Activated T-helper 2 cell treated with anti-CD3 and anti-CD28 coated beads, Interferon-gamma antibody, Interleukin-2, Interleukin-4, amounts not matched to agents 10 μg/mL and 5 μg/mL and 100 μg/mL, durations not matched to agents 14 hours and 24 hours and 36 hours (primary cell): ENCODE measurements around the gene CHD8. TPM values are rescaled to one million over a fixed set of nuclear protein-coding genes. Genes with fewer than 3 reads are reported as not detected.

Source experiments
- DNase-seq: peaks from one replicate; pipeline ENCODE4 v3.0.0; 2021; ENCODE audit warnings: low spot score
- H3K27ac Mint-ChIP-seq: one replicate; pipeline ENCODE4 v1.8.0; 2021; ENCODE audit warnings: mixed read lengths
- H3K27me3 Mint-ChIP-seq: one replicate; pipeline ENCODE4 v1.8.0; 2021; ENCODE audit warnings: low read depth, mixed read lengths
- H3K36me3 Mint-ChIP-seq: one replicate; pipeline ENCODE4 v1.8.0; 2021; ENCODE audit warnings: low read depth, mixed read lengths
- H3K4me1 Mint-ChIP-seq: one replicate; pipeline ENCODE4 v1.8.0; 2021; ENCODE audit warnings: low read depth, mixed read lengths
- H3K4me3 Mint-ChIP-seq: one replicate; pipeline ENCODE4 v1.8.0; 2021; ENCODE audit warnings: low read depth, mild to moderate bottlenecking, moderate library complexity, mixed read lengths
- H3K9me3 Mint-ChIP-seq: one replicate; pipeline ENCODE4 v1.8.0; 2021; ENCODE audit warnings: mixed read lengths
- intact Hi-C: fragments of 100-400 bp; cut with micrococcal nuclease; formaldehyde crosslinking; loops from one replicate; pipeline ENCODE4 v1.15.1; 2023
- total RNA-seq: library from RNA; stranded (reverse); gene quantifications from 2 replicates; pipeline ENCODE4 v1.2.3, GENCODE V29; 2022

CHD8 gene
- 120 and 124 TPM in 2 replicates for total RNA-seq

GRCh38 chr14:21455912-21456667 lies at the start of gene CHD8:
TSS of gene CHD8 (minus strand) at chr14:21456123. CDS start at chr14:21431643, 24,480 bp downstream.
- Mint-ChIP-seq H3K27ac (peak within 1 kb of the TSS; percentile 99), H3K36me3 (peaks cover 38% of the 10 kb centered on the region), H3K4me1 (peaks cover 28% of the 10 kb centered on the region), H3K4me3 (peak within 1 kb of the TSS; percentile 94), H3K9me3 (no peaks in the 10 kb centered on the region), H3K27me3 (no peaks in the 10 kb centered on the region)
- DNase-seq = peak; percentile 100
- intact Hi-C loops = loop anchor here (1.0 to 5.0 kb wide), 7 partner anchors 19 to 187 kb away; partner anchors contain the start of genes HNRNPC, METTL3, SUPT16H and TOX4

GRCh38 chr14:21505012-21505553 lies 49.2 kb upstream of the CHD8 start:
- peaks cover 73% of the 10 kb centered on the region for H3K36me3 Mint-ChIP-seq
- H3K4me3 Mint-ChIP-seq = peak overlapping the region; percentile 62
- peaks cover 37% of the 10 kb centered on the region for H3K4me1 Mint-ChIP-seq
- H3K27me3 Mint-ChIP-seq = no peaks in the 10 kb centered on the region
- H3K9me3 Mint-ChIP-seq = no peaks in the 10 kb centered on the region
- DNase-seq = no peak
- H3K27ac Mint-ChIP-seq = peak overlapping the region; percentile 77
- intact Hi-C loops = loop anchor here (2.0 kb wide), 1 partner anchor 1056 kb away; no protein-coding TSS in a partner anchor

GRCh38 chr14:21503376-21503775 lies 47.5 kb upstream of the CHD8 start:
- H3K4me1 Mint-ChIP-seq = peaks cover 40% of the 10 kb centered on the region

GRCh38 chr14:21501568-21501967 lies 45.6 kb upstream of the CHD8 start:
- H3K9me3 Mint-ChIP-seq = no peaks in the 10 kb centered on the region
- H3K36me3 Mint-ChIP-seq = peaks cover 80% of the 10 kb centered on the region
- no peak for DNase-seq

More at GRCh38 chr14:21503376-21503775, 47.5 kb upstream of the CHD8 start:
- Mint-ChIP-seq H3K9me3 (no peaks in the 10 kb centered on the region), H3K27me3 (no peaks in the 10 kb centered on the region), H3K36me3 (peaks cover 77% of the 10 kb centered on the region), H3K27ac (no peak overlapping the region), H3K4me3 (no peak overlapping the region)
- no peak for DNase-seq
- intact Hi-C loops = no loop called here

GRCh38 chr14:21498540-21499526 lies 42.9 kb upstream of the CHD8 start:
- Mint-ChIP-seq H3K4me1 (peaks cover 21% of the 10 kb centered on the region), H3K4me3 (no peak overlapping the region), H3K9me3 (no peaks in the 10 kb centered on the region), H3K36me3 (peaks cover 83% of the 10 kb centered on the region), H3K27me3 (no peaks in the 10 kb centered on the region), H3K27ac (peak overlapping the region; percentile 2)
- DNase-seq = no peak
- intact Hi-C loops = loop anchor here (1.0 kb wide), 1 partner anchor 58 kb away; no protein-coding TSS in a partner anchor

More at GRCh38 chr14:21501568-21501967, 45.6 kb upstream of the CHD8 start:
- Mint-ChIP-seq H3K27me3 (no peaks in the 10 kb centered on the region), H3K4me3 (no peak overlapping the region), H3K4me1 (peaks cover 33% of the 10 kb centered on the region), H3K27ac (no peak overlapping the region)
- intact Hi-C loops = no loop called here

GRCh38 chr14:21496453-21496852 lies 40.5 kb upstream of the CHD8 start:
- Mint-ChIP-seq H3K4me1 (peaks cover 17% of the 10 kb centered on the region), H3K9me3 (no peaks in the 10 kb centered on the region), H3K27ac (no peak overlapping the region), H3K27me3 (no peaks in the 10 kb centered on the region), H3K4me3 (no peak overlapping the region), H3K36me3 (peaks cover 78% of the 10 kb centered on the region)
- DNase-seq = no peak
- intact Hi-C loops = no loop called here

- no peak for DNase-seq
- H3K4me3 Mint-ChIP-seq = no peak overlapping the region
- H3K27me3 Mint-ChIP-seq = no peaks in the 10 kb centered on the region
These were observed 39.2 kb upstream of the CHD8 start for GRCh38 chr14:21494902-21495762.

GRCh38 chr14:21486640-21487087 lies 30.7 kb upstream of the CHD8 start:
- no peaks in the 10 kb centered on the region for H3K4me1 Mint-ChIP-seq
- no peak overlapping the region for H3K27ac Mint-ChIP-seq
- intact Hi-C loops = no loop called here
- H3K4me3 Mint-ChIP-seq = no peak overlapping the region
- H3K9me3 Mint-ChIP-seq = no peaks in the 10 kb centered on the region
- H3K27me3 Mint-ChIP-seq = no peaks in the 10 kb centered on the region
- peaks cover 35% of the 10 kb centered on the region for H3K36me3 Mint-ChIP-seq
- no peak for DNase-seq

More at GRCh38 chr14:21494902-21495762, 39.2 kb upstream of the CHD8 start:
- Mint-ChIP-seq H3K27ac (no peak overlapping the region), H3K9me3 (no peaks in the 10 kb centered on the region), H3K36me3 (peaks cover 75% of the 10 kb centered on the region), H3K4me1 (peaks cover 14% of the 10 kb centered on the region)
- intact Hi-C loops = no loop called here

- peaks cover 18% of the 10 kb centered on the region for H3K4me1 Mint-ChIP-seq
- intact Hi-C loops = loop anchor here (1.0 kb wide), 7 partner anchors 21 to 208 kb away; partner anchors contain the start of genes CHD8, HNRNPC, METTL3 and SUPT16H
- H3K36me3 Mint-ChIP-seq = peaks cover 36% of the 10 kb centered on the region
These were observed 21.2 kb upstream of the CHD8 start, which contains the start of the genes RAB2B and TOX4 for GRCh38 chr14:21476925-21477681. TSS of gene RAB2B (minus strand) at chr14:21476959. CDS start at chr14:21476872, 87 bp downstream. TSS of gene TOX4 (plus strand) at chr14:21477195. CDS start at chr14:21477279, 84 bp downstream.

GRCh38 chr14:21476523-21476924 lies 20.6 kb upstream of the CHD8 start:
- H3K27ac Mint-ChIP-seq = peak overlapping the region; percentile 99
- H3K4me1 Mint-ChIP-seq = peaks cover 18% of the 10 kb centered on the region
- no peaks in the 10 kb centered on the region for H3K27me3 Mint-ChIP-seq
- intact Hi-C loops = no loop called here
- DNase-seq = no peak
- no peaks in the 10 kb centered on the region for H3K9me3 Mint-ChIP-seq
- H3K36me3 Mint-ChIP-seq = peaks cover 35% of the 10 kb centered on the region
- H3K4me3 Mint-ChIP-seq = peak overlapping the region; percentile 99

More at GRCh38 chr14:21476925-21477681, 21.2 kb upstream of the CHD8 start, which contains the start of the genes RAB2B and TOX4:
- peak; percentile 97 for DNase-seq
- H3K4me3 Mint-ChIP-seq = peak within 1 kb of the TSS; percentile 99
- H3K9me3 Mint-ChIP-seq = no peaks in the 10 kb centered on the region
- H3K27me3 Mint-ChIP-seq = no peaks in the 10 kb centered on the region
- peak within 1 kb of the TSS; percentile 99 for H3K27ac Mint-ChIP-seq
